Adrenal gland (tissue), 5 donors: ENCODE data around the gene ENAH.

ENCODE experiments used
- POLR2A ChIP-seq, 2 donors: fragments of 450-650 bp; IDR thresholded peaks; one replicate each; pipeline ENCODE4 v1.6.1; 2017; ENCODE audit warnings: antibody characterized with exemption in 2 of 2, mild to moderate bottlenecking in 2 of 2, moderate library complexity in 1 of 2
- TF ChIP-seq, protein P1 (sequence below), 6 experiments: fragments of 450-650 bp in 4 of 6; fragments of 200-600 bp in 2 of 6; sonication (generic) in 1 of 6; IDR thresholded peaks; 1 replicate in 5 of 6; 2 replicates in 1 of 6; pipeline versions ENCODE4 v1.5.1 to v1.8.0; 2016 to 2021; ENCODE audit warnings: antibody characterized with exemption in 6 of 6, mild to moderate bottlenecking in 2 of 6, moderate library complexity in 1 of 6
- donor health status: DM: no; HTN: no; CAD: no.

GRCh38 chr1:225462714-225463574 is 190.0 kb downstream of the ENAH start:
- TF ChIP-seq, protein P1, sequence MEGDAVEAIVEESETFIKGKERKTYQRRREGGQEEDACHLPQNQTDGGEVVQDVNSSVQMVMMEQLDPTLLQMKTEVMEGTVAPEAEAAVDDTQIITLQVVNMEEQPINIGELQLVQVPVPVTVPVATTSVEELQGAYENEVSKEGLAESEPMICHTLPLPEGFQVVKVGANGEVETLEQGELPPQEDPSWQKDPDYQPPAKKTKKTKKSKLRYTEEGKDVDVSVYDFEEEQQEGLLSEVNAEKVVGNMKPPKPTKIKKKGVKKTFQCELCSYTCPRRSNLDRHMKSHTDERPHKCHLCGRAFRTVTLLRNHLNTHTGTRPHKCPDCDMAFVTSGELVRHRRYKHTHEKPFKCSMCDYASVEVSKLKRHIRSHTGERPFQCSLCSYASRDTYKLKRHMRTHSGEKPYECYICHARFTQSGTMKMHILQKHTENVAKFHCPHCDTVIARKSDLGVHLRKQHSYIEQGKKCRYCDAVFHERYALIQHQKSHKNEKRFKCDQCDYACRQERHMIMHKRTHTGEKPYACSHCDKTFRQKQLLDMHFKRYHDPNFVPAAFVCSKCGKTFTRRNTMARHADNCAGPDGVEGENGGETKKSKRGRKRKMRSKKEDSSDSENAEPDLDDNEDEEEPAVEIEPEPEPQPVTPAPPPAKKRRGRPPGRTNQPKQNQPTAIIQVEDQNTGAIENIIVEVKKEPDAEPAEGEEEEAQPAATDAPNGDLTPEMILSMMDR (IDR thresholded peaks at IDR 0.05): no peak
- TF ChIP-seq POLR2A (IDR thresholded peaks at IDR 0.05): no peak
